Esophagus (tissue), 2 donors: ENCODE data around the gene GALNT9. TPM values are rescaled to one million over a fixed set of nuclear protein-coding genes. Genes with fewer than 3 reads are reported as not detected.

Source experiments
- H3K27ac ChIP-seq, 2 donors: one replicate each; pipeline ENCODE4 v1.5.1; 2013; ENCODE audit warnings: low read depth in 2 of 2, mild to moderate bottlenecking in 2 of 2, inconsistent platforms in 1 of 2, low read length in 1 of 2, moderate library complexity in 1 of 2
- H3K27me3 ChIP-seq, 2 donors: one replicate each; pipeline ENCODE4 v1.6.1; 2013; ENCODE audit warnings: low read length in 2 of 2, control low read depth in 1 of 2, mild to moderate bottlenecking in 1 of 2; ENCODE audit not compliant: insufficient read depth in 2 of 2, control insufficient read depth in 1 of 2
- H3K36me3 ChIP-seq, 2 donors: one replicate each; pipeline ENCODE4 v1.6.1; 2013; ENCODE audit warnings: low read length in 1 of 2; ENCODE audit not compliant: control insufficient read depth in 2 of 2, insufficient read depth in 2 of 2
- H3K4me1 ChIP-seq, 2 donors: one replicate each; pipeline ENCODE4 v1.6.1; 2013; ENCODE audit warnings: low read length in 1 of 2; ENCODE audit not compliant: control insufficient read depth in 2 of 2, insufficient read depth in 2 of 2
- H3K4me3 ChIP-seq, 2 donors: one replicate each; pipeline ENCODE4 v1.5.1; 2013; ENCODE audit warnings: low read length in 2 of 2, mild to moderate bottlenecking in 2 of 2, low read depth in 1 of 2, moderate library complexity in 1 of 2
- H3K9me3 ChIP-seq, 2 donors: one replicate each; pipeline ENCODE4 v1.6.1; 2013; ENCODE audit warnings: mild to moderate bottlenecking in 2 of 2, low read depth in 1 of 2, low read length in 1 of 2, moderate library complexity in 1 of 2; ENCODE audit not compliant: control insufficient read depth in 2 of 2, insufficient read depth in 1 of 2
- WGBS, 2 donors: extraction: QIAGEN DNeasy Blood & Tissue Kit; methylation state at CpG; one replicate each; pipeline ENCODE4 v1.1.7; 2013; 5-methylcytosine and 5-hydroxymethylcytosine counted together
- polyA plus RNA-seq, 2 donors: library from polyadenylated mRNA; stranded (reverse); fragments of 200-250 nt; gene quantifications; one replicate each; pipeline ENCODE4 v1.2.3, GENCODE V29; 2013
- donor health status: healthy with polysubstance abuse.
- donor health status: Bipolar disorder and iron deficiency.

GALNT9 gene
- polyA plus RNA-seq, 2 donors = not detected

DNA sequence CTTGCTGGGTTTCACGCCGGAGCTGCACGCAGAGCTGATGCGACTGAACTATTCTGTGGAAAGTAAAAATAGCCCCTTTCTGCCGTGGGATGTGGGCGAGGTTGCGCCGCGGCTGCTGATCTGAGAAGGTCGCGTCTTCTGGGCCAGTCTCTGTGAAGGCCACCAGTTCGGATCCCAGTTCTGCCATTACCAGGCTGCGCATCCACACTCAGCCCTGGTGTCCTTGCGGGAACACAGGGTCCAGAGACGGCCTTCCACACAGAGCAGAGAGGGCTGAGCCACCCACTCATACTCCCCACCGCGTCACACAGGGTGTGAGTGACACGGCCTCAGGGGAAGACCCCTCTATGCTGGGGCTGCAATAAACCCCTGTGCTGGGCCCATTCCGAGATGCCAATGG lies 13.9 kb downstream of the GALNT9 start:
- WGBS, 2 donors = 90 to 91% methylated on average over 19 of the region's 19 CpGs
- H3K27ac ChIP-seq = no peak overlapping the region
- no peaks in the 10 kb centered on the region for H3K27me3 ChIP-seq
- no peaks in the 10 kb centered on the region for H3K4me1 ChIP-seq
- H3K36me3 ChIP-seq = no peaks in the 10 kb centered on the region
- H3K4me3 ChIP-seq = no peak overlapping the region
- peaks cover 16 to 21% of the 10 kb centered on the region in 2 donors for H3K9me3 ChIP-seq

- Histone ChIP-seq H3K4me3 (no peak overlapping the region), H3K9me3 (peaks cover 16 to 27% of the 10 kb centered on the region in 2 donors), H3K36me3 (no peaks in the 10 kb centered on the region), H3K4me1 (no peaks in the 10 kb centered on the region), H3K27ac (no peak overlapping the region), H3K27me3 (no peaks in the 10 kb centered on the region)
- WGBS, 2 donors = 87 to 88% methylated on average over 26 of the region's 26 CpGs
These were observed 14.7 kb downstream of the GALNT9 start for GRCh38 chr12:132314516-132315233.

GRCh38 chr12:132314035-132314434 lies 15.4 kb downstream of the GALNT9 start:
- H3K4me3 ChIP-seq = no peak overlapping the region
- H3K9me3 ChIP-seq = peaks cover 16 to 27% of the 10 kb centered on the region in 2 donors
- 87 to 96% methylated on average over 2 of the region's 2 CpGs for WGBS, 2 donors
- no peak overlapping the region for H3K27ac ChIP-seq
- no peaks in the 10 kb centered on the region for H3K36me3 ChIP-seq
- H3K4me1 ChIP-seq = no peaks in the 10 kb centered on the region
- H3K27me3 ChIP-seq = no peaks in the 10 kb centered on the region

GRCh38 chr12:132313182-132313581 lies 16.2 kb downstream of the GALNT9 start:
- Histone ChIP-seq H3K9me3 (peaks cover 16 to 23% of the 10 kb centered on the region in 2 donors), H3K36me3 (no peaks in the 10 kb centered on the region), H3K27me3 (no peaks in the 10 kb centered on the region), H3K27ac (no peak overlapping the region), H3K4me3 (no peak overlapping the region), H3K4me1 (no peaks in the 10 kb centered on the region)
- WGBS, 2 donors = 95 to 96% methylated on average over 1 of the region's 1 CpG

DNA sequence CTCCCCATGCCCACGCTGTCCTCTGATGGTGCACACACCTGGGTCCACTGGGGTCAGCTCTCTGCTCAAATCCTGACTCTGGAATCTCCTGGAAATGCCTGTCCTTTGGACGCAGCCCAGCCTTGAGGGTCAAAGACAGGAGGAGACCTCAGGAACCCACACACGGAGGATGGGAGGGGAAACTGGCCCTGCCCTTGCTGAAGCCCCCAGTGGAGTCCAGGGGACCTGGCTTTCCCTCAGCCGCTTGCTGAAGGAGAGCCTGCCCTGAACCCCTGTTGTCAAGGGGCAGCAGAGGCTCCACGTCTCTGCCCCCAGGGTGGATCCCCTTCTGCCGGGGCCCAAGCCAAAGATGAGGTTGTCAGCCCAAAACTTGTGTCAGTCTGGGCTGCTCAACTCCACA lies 16.9 kb downstream of the GALNT9 start:
- Histone ChIP-seq H3K27me3 (no peaks in the 10 kb centered on the region), H3K9me3 (peaks cover 16 to 23% of the 10 kb centered on the region in 2 donors), H3K4me3 (no peak overlapping the region), H3K27ac (no peak overlapping the region), H3K36me3 (no peaks in the 10 kb centered on the region), H3K4me1 (no peaks in the 10 kb centered on the region)
- 83 to 84% methylated on average over 6 of the region's 6 CpGs for WGBS, 2 donors

DNA sequence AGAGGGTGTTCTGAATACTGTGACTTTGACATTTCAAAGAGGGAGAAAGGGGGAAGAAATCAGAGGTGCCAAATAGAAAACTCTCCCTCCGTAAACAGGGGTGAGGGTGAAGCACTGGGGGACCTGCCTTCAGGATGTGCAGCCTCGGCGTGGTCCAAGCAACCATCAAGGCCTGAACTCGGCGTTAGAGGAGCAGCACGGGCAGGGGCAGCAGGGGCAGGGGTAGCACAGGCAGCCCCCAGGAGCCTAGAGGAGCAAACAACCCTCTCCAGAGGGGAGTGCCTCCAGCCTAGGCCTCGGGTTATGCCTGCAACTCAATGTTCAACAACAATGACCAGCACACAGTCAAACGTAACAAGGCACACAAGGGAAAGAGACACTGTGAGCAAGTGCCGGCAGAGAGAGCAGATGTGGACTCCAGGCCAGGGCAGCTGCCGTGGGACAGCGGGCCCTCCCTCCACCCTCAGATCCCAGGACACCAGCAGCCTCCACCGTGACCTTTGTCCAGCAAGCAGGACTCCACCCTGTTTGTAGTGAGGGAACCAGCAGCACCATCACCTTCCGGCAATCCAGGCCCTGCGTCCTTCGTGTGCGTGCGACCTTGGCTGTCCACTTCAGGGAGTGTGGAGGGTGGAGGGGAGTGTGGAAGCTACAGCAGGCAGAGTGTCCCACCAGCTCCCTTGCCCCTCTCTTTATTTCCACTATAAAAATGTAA lies 18.0 kb downstream of the GALNT9 start:
- H3K9me3 ChIP-seq = peaks cover 16 to 23% of the 10 kb centered on the region in 2 donors
- WGBS, 2 donors = 78 to 81% methylated on average over 17 of the region's 17 CpGs
- H3K27ac ChIP-seq = no peak overlapping the region
- H3K36me3 ChIP-seq = no peaks in the 10 kb centered on the region
- H3K4me1 ChIP-seq = no peaks in the 10 kb centered on the region
- no peaks in the 10 kb centered on the region for H3K27me3 ChIP-seq
- no peak overlapping the region for H3K4me3 ChIP-seq

- WGBS, 2 donors = 67 to 70% methylated on average over 33 of the region's 33 CpGs
- Histone ChIP-seq H3K27ac (no peak overlapping the region), H3K9me3 (peaks cover 25 to 27% of the 10 kb centered on the region in 2 donors), H3K4me3 (no peak overlapping the region), H3K27me3 (no peaks in the 10 kb centered on the region), H3K4me1 (no peaks in the 10 kb centered on the region), H3K36me3 (no peaks in the 10 kb centered on the region)
These were observed 19.0 kb downstream of the GALNT9 start for GRCh38 chr12:132310181-132311040.

- 88% methylated on average over 21 of the region's 21 CpGs for WGBS, 2 donors
These were observed 19.7 kb downstream of the GALNT9 start for GRCh38 chr12:132309596-132310086.

DNA sequence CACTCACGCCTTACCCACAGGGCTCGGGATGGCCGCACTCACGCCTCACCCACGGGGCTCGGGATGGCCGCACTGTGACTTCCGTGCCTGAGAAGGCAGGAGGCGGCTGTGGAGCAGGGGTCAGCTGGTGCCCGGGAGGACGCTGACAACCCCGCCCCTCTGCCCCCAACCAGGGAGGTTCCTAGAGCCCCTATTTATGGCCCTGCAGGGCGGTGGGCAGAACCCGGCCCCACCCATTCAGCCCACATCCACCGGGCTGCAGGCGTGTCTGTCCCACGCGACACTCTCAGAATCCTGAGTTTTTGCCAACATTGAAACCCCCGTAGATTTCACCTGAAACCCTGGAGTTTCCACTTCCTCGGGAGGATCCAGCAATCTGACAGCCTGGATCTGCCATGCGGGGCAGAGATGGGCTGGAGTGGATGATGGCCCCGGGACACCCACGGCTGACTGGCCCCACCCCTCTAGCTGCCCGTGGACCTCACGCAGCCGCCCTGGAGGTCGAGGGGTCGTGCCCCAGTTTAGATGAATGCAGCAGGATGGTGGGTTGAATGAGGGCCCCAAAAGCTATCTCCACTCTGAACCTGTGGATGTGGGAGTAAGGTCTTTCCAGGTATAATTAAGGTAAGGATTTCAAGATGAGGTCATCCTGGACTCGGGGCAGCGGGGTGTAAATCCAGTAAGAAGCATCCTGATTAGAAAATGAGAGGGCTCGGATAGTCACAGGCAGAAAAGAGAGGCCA lies 20.4 kb downstream of the GALNT9 start:
- peaks cover 22 to 28% of the 10 kb centered on the region in 2 donors for H3K9me3 ChIP-seq
- no peaks in the 10 kb centered on the region for H3K27me3 ChIP-seq
- no peak overlapping the region for H3K27ac ChIP-seq
- no peaks in the 10 kb centered on the region for H3K36me3 ChIP-seq
- no peak overlapping the region for H3K4me3 ChIP-seq
- WGBS, 2 donors = 70 to 71% methylated on average over 30 to 31 of the region's 31 CpGs
- H3K4me1 ChIP-seq = no peaks in the 10 kb centered on the region

More at GRCh38 chr12:132309596-132310086, 19.7 kb downstream of the GALNT9 start:
- H3K27me3 ChIP-seq = no peaks in the 10 kb centered on the region
- no peaks in the 10 kb centered on the region for H3K4me1 ChIP-seq
- no peak overlapping the region for H3K27ac ChIP-seq
- no peaks in the 10 kb centered on the region for H3K36me3 ChIP-seq
- H3K4me3 ChIP-seq = no peak overlapping the region
- H3K9me3 ChIP-seq = peaks cover 22 to 28% of the 10 kb centered on the region in 2 donors
